ENCODE measurements around the gene PIP4K2A.
A peak's percentile ranks its signal among the peaks of the same experiment; 100 is the strongest.

PIP4K2A gene

DNA sequence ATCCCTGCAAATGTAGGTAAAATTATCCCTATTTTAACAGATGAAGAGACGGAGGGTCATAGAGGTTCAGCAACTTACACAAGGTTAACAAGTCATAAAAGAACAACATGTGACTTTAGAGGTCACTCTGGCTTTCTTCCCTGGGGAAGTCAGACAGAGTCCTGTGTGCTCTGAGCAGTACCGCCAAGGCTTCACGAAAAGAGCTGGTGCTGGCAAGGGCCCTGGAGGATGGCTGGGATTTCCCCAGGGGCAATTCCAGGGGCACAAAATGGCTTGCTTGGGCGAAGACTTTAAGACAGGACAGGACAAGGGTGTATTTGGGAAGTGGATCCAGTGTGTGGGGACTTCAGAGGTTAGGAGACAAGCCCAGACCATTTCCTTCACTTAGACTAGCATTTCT, 144.1 kb downstream of the PIP4K2A start:
- FAIRE-seq (no peak), DNase-seq (ENCODE audit: insufficient read length, low spot score) (no peak)

DNA sequence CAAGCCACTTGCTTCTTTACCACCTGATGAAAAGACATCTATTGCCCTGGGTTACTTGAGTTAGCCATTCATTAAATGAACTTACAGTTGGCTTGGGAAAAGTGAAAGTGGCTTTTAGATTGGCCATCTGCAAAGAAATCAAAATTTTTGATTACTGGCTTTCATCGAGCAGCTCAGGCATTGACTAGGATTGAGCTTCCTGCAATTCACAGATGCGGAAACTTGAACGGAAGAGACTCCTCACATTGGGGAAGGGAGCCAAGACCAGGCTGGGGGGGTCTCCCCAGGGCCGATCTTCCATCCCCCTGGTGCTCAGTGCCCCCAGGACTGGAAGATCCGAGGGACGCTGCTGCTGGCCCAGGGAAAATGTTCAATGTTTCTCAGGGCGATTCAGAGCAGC, 145.4 kb downstream of the PIP4K2A start:
- DNase-seq (ENCODE audit: insufficient read length, low spot score) = no peak
- no peak for FAIRE-seq

DNA sequence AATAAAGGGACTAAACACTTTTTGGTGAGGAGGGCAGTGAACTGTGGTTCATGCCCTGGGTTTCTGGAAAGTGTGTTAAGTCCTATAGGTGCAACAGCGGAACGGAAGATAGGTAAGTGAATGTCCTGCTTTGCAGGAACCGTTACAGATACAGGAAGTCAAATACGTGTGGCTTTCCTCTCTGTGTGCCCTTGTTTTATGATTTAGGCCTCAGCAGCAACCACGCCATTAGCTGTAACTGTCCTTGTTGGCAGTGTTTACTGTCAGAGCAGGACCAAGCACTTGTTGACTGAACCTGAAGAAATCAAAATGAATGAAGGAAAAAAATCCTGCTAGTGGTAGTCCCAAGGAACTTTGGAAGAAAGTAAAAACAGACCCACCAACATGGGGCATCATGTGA, 150.3 kb downstream of the PIP4K2A start:
- no peak for FAIRE-seq
- DNase-seq (ENCODE audit: insufficient read length, low spot score) = no peak

DNA sequence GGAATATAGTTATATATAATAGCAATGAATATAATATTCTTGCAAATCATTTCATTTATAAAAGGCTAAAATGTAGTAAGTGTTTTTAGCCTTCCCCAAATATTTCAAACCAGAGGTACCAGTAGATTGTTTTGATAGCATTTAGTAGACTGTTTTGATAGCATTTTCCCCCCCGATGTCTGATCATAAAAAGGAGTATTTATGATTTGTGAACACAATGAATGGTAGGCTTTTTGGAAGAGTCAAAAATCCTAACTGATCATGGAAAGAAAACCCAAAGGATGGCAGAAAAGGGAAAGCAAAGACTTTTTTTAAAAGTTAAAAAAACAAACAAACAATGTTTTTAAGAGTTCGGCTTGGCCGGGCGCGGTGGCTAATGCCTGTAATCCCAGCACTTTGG, 152.5 kb downstream of the PIP4K2A start:
- FAIRE-seq (no peak), DNase-seq (ENCODE audit: insufficient read length, low spot score) (no peak)

DNA sequence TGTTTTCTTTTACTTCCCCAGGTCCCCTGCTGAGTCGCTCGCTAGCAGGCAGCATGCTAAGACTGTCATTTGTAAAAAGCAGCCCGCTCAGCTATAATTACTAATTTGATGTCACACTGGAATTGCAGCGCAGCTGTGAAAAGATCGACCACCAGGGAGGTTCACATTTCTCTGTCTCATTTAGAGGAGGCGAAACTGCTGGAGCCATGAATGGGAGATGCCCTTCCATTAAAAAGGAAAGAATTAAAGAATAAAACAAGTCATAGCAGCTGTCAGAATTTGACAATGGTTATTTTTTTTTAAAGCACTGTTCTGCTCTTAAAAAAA, 153.5 kb downstream of the PIP4K2A start:
- FAIRE-seq = no peak
- DNase-seq (ENCODE audit: insufficient read length, low spot score) = no peak

DNA sequence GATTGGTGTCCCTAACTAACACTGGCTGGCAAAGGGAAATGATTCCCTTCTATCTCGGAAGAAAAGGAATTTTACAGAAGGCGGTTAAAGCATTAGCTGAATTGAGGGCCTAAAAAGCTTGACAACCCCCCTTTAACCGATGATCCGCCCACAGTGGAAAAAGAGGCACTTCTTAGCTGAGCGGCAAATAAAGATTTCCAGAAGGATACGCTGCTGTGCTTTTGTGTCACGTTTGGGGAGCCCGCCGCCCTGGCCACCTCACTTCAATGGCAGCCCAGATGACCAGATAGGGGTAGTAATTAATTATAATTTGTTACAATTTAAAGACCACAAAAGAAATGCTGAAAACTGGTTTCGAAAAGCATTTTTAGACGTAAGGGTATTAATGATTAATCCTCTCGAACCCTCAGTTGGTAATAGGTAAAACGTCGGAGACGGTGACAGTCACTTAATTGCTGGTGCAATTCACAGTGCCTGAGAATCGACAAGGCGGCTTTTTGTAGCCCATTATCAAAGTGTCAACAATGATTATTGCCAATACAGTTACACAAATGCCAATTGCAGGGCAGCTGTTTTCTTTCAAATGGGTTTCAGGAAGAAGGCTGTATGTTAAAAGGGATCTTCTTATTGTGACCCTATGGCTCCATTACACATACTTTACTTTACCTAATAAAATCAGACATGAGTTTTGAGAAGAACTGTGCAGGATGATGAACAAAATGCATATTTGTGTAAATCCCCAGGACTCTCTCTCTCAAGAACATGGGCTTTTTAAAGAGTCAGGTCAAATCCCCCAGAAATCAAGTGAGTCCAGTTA, 154.1 kb downstream of the PIP4K2A start:
- DNase-seq (ENCODE audit: insufficient read length, low spot score) (no peak), FAIRE-seq (no peak)

DNA sequence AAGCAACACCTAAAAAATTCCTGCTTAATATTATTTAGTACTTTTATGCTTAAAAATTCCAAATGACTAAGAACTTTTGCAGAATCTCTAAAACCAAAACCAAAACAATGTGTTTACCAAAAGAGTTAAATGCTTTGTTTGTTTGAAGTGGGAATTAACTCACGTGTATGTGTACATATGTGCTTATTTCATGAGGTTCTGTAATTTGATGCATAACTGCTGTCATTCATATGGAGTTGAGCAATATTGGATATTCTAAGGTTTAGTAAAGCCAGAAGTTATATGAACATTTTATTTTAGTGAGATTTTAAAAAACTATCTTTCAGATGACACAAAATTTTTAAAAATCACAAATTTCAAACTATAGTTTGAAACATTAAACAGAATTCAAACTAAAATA, 157.1 kb downstream of the PIP4K2A start:
- DNase-seq (ENCODE audit: insufficient read length, low spot score) = no peak
- peak; percentile 70 for FAIRE-seq

DNA sequence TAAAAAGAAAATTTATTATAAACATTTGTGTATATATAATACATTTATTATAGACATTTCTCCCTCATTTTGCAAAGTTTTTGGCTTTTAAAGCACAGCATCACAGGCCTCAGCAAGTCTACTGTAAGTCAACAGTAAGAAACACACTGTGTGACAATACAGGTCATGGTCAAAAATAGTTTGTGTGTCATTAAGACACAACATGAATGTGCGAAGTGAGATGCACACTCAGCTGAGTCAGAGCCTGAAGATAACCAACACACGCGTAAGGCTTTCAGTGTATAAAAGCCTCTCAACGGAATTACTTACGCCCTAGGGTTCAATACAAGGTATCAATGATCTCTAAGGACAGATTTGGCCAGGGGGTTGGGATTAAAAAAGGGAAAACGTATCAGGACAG, 157.6 kb downstream of the PIP4K2A start:
- FAIRE-seq = no peak
- DNase-seq (ENCODE audit: insufficient read length, low spot score) = no peak

DNA sequence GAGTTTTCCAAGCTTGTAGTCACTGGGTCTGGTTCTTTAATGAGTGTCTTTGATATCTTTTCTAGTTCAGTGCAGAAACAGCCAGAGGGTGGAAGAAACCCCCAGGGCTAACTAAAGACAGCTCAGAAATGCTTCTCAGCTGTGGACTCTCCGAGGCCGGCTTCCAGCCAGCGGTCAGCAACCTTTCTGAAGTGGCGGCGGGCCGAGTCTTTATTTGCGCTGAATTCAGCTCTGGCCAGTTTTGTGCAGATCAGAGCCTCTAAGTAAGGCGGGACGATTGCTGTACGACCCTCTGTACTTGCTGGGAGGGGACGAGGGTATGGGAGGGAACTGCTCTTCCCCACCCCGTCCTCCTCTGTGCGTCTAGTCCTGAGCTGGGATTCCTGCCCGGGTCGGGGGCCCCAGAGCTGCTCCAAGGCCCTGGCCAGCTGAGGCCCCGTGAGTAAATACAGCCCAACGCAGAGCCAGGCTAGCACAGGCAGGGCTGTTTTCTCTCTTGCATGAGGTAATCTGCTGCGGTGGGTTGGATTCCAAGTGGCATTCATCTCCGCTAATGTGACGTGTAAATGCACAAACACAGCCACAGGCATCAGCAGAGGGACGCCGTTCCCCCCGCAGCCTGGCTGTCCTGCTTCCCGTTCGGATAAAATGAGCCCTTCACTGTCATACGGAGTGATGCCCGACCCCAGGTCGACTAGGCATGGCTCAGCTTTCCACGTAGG, 159.8 kb downstream of the PIP4K2A start:
- no peak for DNase-seq (ENCODE audit: insufficient read length, low spot score)
- no peak for FAIRE-seq

DNA sequence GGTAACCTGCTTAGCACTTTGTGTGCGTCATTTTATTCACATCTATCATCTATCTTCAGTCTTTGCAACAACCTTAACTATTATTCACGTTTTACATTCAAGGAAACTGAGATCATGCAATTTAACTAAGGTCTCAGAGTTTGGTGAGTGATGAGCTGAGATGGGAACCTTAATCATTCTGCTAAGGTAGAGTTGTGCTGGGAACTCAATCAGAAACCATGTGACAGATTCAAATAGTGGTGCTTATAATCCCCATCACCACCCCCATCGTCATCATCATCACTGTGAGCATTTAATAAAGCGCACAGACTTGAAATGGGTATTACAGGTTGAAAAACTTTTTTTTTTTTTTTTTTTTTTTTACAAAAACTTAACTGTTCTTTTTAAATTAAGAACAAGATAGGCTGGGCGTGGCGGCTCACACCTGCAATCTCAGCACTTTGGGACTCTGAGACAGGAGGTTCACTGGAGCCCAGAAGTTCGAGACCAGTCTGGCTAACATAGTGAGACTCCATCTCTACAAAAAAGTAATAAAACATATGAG, 160.9 kb downstream of the PIP4K2A start:
- DNase-seq (ENCODE audit: insufficient read length, low spot score) = no peak
- no peak for FAIRE-seq

DNA sequence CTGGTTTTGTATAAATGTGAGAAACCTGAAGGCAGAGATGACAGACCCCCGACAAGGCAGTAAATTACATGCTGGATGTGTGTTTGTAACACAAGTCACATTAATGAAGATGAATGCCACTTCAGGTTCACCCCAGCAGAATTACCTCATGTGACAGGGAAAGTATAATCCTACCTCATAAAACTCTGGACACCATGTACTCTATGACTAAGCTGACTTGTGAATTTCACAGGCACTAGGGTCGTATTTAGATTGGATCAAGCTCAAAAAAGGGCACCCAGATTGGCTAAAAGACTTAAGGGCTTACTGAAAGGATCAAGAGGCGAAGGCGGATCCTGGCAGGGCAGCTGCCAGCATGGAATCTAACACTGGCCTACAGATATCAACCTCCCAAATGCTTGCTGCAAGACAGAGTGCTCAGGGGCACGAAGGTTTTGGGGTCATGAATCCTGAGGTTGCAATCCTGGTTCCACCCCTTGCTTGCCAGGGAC, 161.4 kb downstream of the PIP4K2A start:
- no peak for FAIRE-seq
- DNase-seq (ENCODE audit: insufficient read length, low spot score) = no peak

DNA sequence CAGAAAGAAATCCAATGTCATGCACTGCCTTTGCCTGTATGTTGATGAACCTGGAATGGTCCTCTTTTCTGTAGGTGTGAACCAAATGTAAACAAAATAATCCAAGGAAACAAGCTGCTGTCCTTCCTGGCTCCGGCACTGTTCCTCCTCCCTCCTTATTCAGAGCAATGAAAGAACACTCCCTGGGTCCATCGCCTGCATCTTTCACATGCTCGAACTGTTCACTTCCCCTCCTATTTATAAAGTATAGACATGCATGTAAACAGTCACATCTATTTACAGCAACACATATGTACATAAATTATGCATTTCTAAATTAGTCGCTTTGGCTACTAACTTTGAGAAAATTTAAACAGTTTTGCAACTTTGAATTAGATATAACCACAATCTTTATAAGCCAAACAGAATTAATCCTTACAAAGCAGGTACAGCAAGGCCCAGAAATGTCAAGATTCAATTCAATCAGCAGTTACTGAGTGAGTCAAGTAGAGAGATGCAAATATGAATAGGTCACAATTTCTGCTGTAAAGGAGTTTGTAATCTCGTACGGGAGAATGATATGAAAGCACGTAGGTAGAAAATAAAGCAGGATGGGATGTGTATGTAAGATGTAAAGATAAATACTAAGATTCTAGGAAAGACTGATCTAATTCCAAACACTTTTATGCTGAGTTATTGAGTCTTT, 162.6 kb downstream of the PIP4K2A start:
- no peak for FAIRE-seq
- no peak for DNase-seq (ENCODE audit: insufficient read length, low spot score)

DNA sequence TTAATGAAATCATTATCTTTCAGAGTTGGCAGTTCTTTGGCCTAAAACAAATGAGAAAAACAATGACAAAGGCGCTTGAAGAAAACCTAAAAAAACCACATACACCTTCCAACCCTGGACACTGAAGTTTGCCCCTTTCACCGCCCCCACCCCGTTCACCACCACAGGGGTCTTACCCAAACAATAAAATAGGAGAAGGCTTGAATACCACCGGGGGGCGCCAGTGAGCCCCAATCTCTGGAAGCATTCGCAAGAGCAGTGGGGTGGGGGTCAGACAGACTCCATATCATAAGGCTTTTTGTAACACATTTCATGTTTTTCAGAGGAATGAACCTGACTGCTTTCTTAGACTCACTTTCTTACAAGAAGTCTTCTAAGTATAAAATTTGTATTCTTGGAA, 163.6 kb downstream of the PIP4K2A start:
- FAIRE-seq = no peak
- DNase-seq (ENCODE audit: insufficient read length, low spot score) = peak; percentile 12

DNA sequence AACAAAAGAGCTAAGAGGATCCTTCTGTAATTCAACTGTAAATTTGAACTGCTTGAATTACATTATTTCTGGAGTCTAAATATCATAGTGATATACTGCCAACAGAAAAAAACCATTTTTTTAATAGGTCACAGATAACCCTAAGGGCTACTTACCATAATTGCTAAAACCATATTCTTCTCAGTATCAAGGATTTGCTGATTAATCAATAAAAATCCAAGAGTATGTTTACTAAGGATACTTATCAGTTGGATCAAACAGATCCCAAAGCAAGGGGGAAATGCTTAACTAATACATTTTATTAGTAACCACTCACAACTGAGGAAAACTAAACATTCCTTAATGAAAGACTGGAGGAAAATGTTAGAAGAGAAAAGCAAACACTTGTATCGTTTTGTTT, 166.0 kb downstream of the PIP4K2A start:
- no peak for FAIRE-seq
- no peak for DNase-seq (ENCODE audit: insufficient read length, low spot score)

DNA sequence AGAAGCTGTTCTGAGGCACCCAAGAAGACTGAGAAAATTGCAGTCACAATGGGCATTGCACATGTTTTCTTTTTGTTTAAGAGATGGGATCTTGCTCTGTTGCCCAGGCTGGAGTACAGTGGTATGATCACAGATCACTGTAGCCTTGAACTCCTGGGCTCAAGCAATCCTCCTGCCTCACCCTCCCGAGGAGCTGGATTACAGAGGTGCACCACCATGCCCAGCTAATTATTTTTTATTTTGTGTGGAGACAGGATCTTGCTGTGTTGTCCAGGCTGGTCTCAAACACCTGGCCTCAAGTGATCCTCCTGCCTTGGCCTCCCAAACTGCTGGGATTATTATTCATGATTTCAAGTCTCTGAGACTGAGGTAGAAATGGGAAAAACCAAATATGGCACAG, 168.7 kb downstream of the PIP4K2A start:
- no peak for FAIRE-seq
- DNase-seq (ENCODE audit: insufficient read length, low spot score) = no peak

DNA sequence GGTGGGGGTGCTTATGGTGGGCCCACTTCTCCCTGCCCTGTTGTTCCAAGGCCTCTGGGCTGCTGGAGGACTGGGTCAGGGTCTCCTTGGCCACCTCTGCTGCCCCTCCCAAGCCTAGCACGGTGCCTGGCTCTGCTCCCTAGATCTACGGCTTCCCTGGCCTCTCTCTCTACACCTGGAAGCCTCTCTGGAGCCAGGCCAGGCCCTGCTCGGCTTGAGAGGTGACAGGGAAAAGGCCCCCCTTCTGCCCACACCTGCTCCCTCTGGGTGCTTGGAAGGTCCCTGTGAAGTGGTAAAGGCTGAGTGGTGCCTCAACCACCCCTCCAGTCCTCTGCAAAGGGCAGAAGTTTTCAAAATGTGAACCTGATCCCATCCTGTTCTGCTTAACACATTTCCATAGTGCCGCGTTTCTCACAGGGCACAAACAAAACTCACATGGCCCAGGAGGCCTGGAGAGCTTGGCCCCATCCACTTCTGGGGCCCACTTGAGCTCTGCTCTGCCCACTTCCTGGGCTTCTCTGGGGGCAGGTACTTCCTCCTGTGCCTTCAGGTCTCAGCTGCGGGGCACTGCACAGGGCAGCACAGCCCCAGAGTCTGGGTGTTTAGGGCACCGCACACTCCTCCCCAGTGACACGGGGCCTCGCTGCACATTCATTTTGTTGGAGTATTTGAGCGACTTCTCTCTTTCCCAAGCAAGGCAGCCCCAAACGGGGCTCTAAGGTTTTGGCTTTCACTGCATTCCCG, 169.9 kb downstream of the PIP4K2A start:
- DNase-seq (ENCODE audit: insufficient read length, low spot score) = no peak
- no peak for FAIRE-seq

DNA sequence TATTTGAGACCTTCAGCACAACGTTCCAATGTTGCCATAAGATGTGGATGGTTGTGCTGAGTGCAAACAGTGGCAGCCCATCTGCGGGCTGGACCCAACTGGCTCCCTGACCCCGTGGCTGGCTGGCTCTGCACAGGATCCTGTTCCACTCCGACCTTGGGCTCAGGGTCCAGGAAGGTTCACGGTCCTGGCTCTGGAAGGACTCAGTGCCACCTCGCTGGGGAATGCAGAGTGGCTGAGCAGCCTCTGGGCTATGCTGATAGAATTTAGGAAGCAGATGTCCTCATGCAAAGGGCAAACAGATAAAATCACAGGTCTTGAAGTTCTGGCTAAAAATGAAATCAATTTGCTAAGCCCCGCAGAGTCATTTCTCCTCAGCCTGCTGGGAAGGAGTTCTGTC, 171.6 kb downstream of the PIP4K2A start:
- DNase-seq (ENCODE audit: insufficient read length, low spot score) (no peak), FAIRE-seq (no peak)

DNA sequence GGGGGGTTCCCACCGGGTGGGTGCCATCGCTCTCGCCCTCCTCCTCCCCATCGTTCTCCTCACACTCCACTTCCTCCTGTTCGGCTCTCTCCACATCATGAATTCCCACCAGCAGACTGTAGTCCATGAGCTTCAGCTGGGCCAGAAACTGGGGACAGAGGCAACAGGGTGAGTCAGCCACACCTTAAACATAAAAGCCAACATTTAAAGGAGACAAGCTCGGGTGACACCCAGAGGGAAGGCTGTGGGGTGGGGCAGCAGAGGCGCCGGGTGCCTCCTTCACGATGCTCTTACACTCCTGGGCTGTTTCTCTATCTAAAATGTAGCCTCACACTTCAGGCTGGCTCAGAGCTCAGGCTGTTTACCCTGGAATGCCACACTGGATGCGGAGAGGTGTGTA, 172.5 kb downstream of the PIP4K2A start:
- no peak for FAIRE-seq
- DNase-seq (ENCODE audit: insufficient read length, low spot score) = no peak

DNA sequence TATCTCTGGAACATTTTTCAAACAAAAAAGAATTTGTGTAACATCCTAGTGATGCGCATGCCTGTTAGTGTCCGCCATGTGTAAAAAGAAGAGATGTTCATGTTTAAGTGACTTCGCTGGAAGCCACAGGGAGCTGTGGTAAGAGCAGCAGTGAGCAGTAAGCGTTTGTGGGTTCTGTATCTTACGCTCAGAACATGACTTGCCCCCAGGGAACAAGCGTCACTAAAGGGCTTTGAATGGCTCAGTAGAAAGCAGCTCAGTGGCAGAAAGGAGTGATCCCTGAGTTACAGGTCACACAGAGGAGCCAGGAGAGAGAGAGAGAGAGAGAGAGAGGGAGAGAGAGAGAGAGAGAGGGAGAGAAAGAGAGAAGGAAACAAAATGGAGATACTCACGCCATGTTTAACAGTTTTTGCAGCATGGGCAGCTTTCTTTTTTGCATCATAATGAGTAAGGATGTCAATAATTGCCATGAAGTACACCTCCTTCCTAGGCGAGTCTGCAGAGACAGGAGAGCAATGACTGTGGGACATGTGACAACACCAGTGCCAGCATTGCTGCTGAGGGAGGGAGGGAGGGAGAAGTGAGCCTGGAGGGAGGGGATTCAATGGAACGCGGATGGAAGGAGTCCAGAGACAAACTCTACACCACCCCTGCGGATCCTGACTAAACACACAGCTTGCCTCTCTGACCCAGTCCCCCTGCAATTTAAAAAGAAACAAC, 174.6 kb downstream of the PIP4K2A start:
- DNase-seq (ENCODE audit: insufficient read length, low spot score) = no peak
- no peak for FAIRE-seq

DNA sequence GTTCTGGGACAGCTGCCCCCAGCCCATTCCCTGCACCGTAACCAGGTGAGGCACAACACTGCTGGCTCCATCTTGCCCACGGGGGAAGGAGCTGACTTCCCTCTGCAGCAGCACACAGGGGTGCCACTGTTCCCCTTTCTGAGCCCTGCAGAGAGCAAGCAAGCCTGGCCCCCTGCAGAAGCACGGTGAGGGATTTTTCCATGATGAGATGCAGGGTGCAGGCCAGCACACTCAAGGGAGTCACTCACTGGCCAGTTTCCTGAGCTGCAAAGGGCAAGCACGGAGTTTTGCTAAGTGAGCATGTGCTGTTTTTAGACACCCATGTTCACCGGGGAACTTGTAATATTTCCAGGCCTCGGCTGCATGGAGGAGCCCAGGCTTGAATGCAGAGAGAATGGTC, 176.6 kb downstream of the PIP4K2A start:
- no peak for FAIRE-seq
- DNase-seq (ENCODE audit: insufficient read length, low spot score) = no peak

Data from GM19239 (cell line).